Sigmoid colon (tissue), 4 donors: ENCODE data around the gene SELPLG.

Experiments
- CTCF ChIP-seq, 4 experiments: fragments of 450-650 bp in 3 of 4; fragments of 200-600 bp in 1 of 4; IDR thresholded peaks; one replicate each; pipeline ENCODE4 v1.5.1; 2016 to 2019; ENCODE audit warnings: antibody characterized with exemption in 4 of 4, mild to moderate bottlenecking in 3 of 4, moderate library complexity in 2 of 4
- EP300 ChIP-seq, 4 donors: sonication (generic); formaldehyde crosslinking; IDR thresholded peaks; one replicate each; pipeline ENCODE4 v1.6.1; 2017; ENCODE audit warnings: antibody characterized with exemption in 4 of 4
- POLR2A ChIP-seq, 2 donors: fragments of 450-650 bp; IDR thresholded peaks; one replicate each; pipeline ENCODE4 v1.6.1; 2016; ENCODE audit warnings: antibody characterized with exemption in 2 of 2, mild to moderate bottlenecking in 2 of 2, moderate library complexity in 2 of 2

GRCh38 chr12:108641446-108642268, 8.0 kb upstream of the SELPLG start:
- no peak for TF ChIP-seq POLR2A (IDR thresholded peaks at IDR 0.05)
- TF ChIP-seq CTCF (IDR thresholded peaks at IDR 0.05) = no peak
- no peak for TF ChIP-seq EP300 (IDR thresholded peaks at IDR 0.05)
